SK-N-SH (cell line): ENCODE measurements around the gene FRYL.

Experiments
- MXI1 ChIP-seq: IDR thresholded peaks from 2 replicates; pipeline ENCODE4 v1.6.1; 2012; ENCODE audit warnings: mild to moderate bottlenecking, low read depth, low read length, improper control_type of control experiment
- NRF1 ChIP-seq: IDR thresholded peaks from 2 replicates; pipeline ENCODE4 v1.6.1; 2012; ENCODE audit warnings: low read depth, mild to moderate bottlenecking, low read length
- RAD21 ChIP-seq: IDR thresholded peaks from 2 replicates; pipeline ENCODE4 v1.6.1; 2012; ENCODE audit warnings: mild to moderate bottlenecking, low read length
- TF ChIP-seq, protein P1 (sequence below): fragments of 200-600 bp; sonication (generic); IDR thresholded peaks from 2 replicates; pipeline ENCODE4 v1.6.1; 2017; ENCODE audit warnings: antibody characterized with exemption, mild to moderate bottlenecking, moderate library complexity

DNA sequence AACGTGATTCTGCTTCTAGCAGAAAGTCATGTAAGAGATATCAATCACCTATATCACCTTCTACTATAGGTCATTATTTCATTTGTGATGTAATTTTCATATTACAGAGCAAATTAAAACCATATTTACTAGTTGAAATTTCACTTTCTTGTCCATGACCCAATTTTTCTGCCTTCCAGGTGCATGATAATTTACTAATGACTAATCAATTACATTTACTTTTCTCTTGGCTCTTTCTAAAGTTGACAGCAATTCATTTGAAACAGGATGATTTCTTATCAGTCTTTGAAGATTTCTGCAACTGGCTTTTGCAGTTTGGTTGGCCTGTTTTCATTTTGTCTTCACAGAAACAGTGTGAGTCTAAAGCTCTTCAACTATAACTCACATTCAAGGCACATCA is 208.6 kb downstream of the FRYL start:
- no peak for TF ChIP-seq RAD21
- TF ChIP-seq, protein P1, sequence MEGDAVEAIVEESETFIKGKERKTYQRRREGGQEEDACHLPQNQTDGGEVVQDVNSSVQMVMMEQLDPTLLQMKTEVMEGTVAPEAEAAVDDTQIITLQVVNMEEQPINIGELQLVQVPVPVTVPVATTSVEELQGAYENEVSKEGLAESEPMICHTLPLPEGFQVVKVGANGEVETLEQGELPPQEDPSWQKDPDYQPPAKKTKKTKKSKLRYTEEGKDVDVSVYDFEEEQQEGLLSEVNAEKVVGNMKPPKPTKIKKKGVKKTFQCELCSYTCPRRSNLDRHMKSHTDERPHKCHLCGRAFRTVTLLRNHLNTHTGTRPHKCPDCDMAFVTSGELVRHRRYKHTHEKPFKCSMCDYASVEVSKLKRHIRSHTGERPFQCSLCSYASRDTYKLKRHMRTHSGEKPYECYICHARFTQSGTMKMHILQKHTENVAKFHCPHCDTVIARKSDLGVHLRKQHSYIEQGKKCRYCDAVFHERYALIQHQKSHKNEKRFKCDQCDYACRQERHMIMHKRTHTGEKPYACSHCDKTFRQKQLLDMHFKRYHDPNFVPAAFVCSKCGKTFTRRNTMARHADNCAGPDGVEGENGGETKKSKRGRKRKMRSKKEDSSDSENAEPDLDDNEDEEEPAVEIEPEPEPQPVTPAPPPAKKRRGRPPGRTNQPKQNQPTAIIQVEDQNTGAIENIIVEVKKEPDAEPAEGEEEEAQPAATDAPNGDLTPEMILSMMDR = no peak
- TF ChIP-seq MXI1 = no peak
- TF ChIP-seq NRF1 = no peak
